KMS-11 (cell line): ENCODE data around the gene ZNF385B.

Source experiments
- H2AFZ ChIP-seq: fragments of 200-600 bp; sonication (generic); 2 replicates; pipeline ENCODE4 v1.6.1; 2016; ENCODE audit warnings: antibody characterized with exemption, mixed run types, low read depth
- H3K27ac ChIP-seq: fragments of 200-600 bp; sonication (generic); 2 replicates; pipeline ENCODE4 v1.6.1; 2016; ENCODE audit warnings: mild to moderate bottlenecking, mixed run types
- H3K27me3 ChIP-seq: fragments of 200-600 bp; sonication (generic); 2 replicates; pipeline ENCODE4 v1.6.1; 2017; ENCODE audit warnings: mild to moderate bottlenecking, low read depth, mixed run types, moderate library complexity; ENCODE audit not compliant: insufficient read depth
- H3K36me3 ChIP-seq: fragments of 200-600 bp; sonication (generic); 2 replicates; pipeline ENCODE4 v1.6.1; 2017; ENCODE audit warnings: mild to moderate bottlenecking, mixed run types; ENCODE audit not compliant: insufficient read depth
- H3K4me1 ChIP-seq: fragments of 200-600 bp; sonication (generic); 2 replicates; pipeline ENCODE4 v1.6.1; 2016; ENCODE audit warnings: mild to moderate bottlenecking, low read depth, mixed run types; ENCODE audit not compliant: poor library complexity, severe bottlenecking
- H3K4me2 ChIP-seq: fragments of 200-600 bp; sonication (generic); 2 replicates; pipeline ENCODE4 v1.7.0; 2016; ENCODE audit warnings: mild to moderate bottlenecking, mixed run types
- H3K4me3 ChIP-seq: fragments of 200-600 bp; sonication (generic); IDR thresholded peaks from 2 replicates; pipeline ENCODE4 v1.6.1; 2017; ENCODE audit warnings: low read depth, low read length, mixed read lengths; ENCODE audit not compliant: insufficient read depth
- H3K79me2 ChIP-seq: fragments of 200-600 bp; sonication (generic); 2 replicates; pipeline ENCODE4 v1.6.1; 2016; ENCODE audit warnings: low read depth, mixed run types; ENCODE audit not compliant: insufficient read depth
- H3K9ac ChIP-seq: fragments of 200-600 bp; sonication (generic); 2 replicates; pipeline ENCODE4 v1.6.1; 2016; ENCODE audit warnings: mild to moderate bottlenecking, mixed run types
- H4K20me1 ChIP-seq: fragments of 200-600 bp; sonication (generic); 2 replicates; pipeline ENCODE4 v1.6.1; 2016; ENCODE audit warnings: mild to moderate bottlenecking, mixed run types; ENCODE audit not compliant: insufficient read depth
- CTCF ChIP-seq: fragments of 200-600 bp; sonication (generic); conservative IDR thresholded peaks from 2 replicates; pipeline ENCODE4 v1.6.1; 2017; ENCODE audit warnings: low read depth, mild to moderate bottlenecking, antibody characterized with exemption, low read length, moderate library complexity, mixed read lengths

The ZNF385B gene

GRCh38 chr2:179438654-179439053, 422.8 kb downstream of the ZNF385B start:
- H4K20me1 ChIP-seq, result no peaks in the 10 kb centered on the region
- no peak overlapping the region for H2AFZ ChIP-seq
- no peak overlapping the region for H3K4me2 ChIP-seq
- no peaks in the 10 kb centered on the region for H3K36me3 ChIP-seq
- H3K9ac ChIP-seq, result no peak overlapping the region
- H3K4me1 ChIP-seq, result no peaks in the 10 kb centered on the region
- H3K27ac ChIP-seq, result no peak overlapping the region
- no peaks in the 10 kb centered on the region for H3K79me2 ChIP-seq
- H3K27me3 ChIP-seq, result no peaks in the 10 kb centered on the region
- no peak for TF ChIP-seq CTCF
- H3K4me3 ChIP-seq, result no peak overlapping the region

GRCh38 chr2:179437430-179437829, 424.0 kb downstream of the ZNF385B start:
- Histone ChIP-seq H3K4me1 (no peaks in the 10 kb centered on the region), H4K20me1 (no peaks in the 10 kb centered on the region), H3K4me2 (no peak overlapping the region), H3K9ac (no peak overlapping the region), H3K79me2 (no peaks in the 10 kb centered on the region), H3K27ac (no peak overlapping the region), H3K27me3 (no peaks in the 10 kb centered on the region), H3K4me3 (no peak overlapping the region), H2AFZ (no peak overlapping the region), H3K36me3 (no peaks in the 10 kb centered on the region)
- TF ChIP-seq CTCF, result no peak

GRCh38 chr2:179435566-179435965, 425.8 kb downstream of the ZNF385B start:
- Histone ChIP-seq H3K27ac (no peak overlapping the region), H3K4me1 (no peaks in the 10 kb centered on the region), H3K4me2 (no peak overlapping the region), H2AFZ (no peak overlapping the region), H3K27me3 (no peaks in the 10 kb centered on the region), H3K9ac (no peak overlapping the region), H3K4me3 (no peak overlapping the region), H3K79me2 (no peaks in the 10 kb centered on the region), H3K36me3 (no peaks in the 10 kb centered on the region), H4K20me1 (no peaks in the 10 kb centered on the region)
- no peak for TF ChIP-seq CTCF

GRCh38 chr2:179435000-179435399, 426.4 kb downstream of the ZNF385B start:
- H3K79me2 ChIP-seq, result no peaks in the 10 kb centered on the region
- no peak overlapping the region for H3K4me2 ChIP-seq
- no peak overlapping the region for H3K9ac ChIP-seq
- no peaks in the 10 kb centered on the region for H3K27me3 ChIP-seq
- H4K20me1 ChIP-seq, result no peaks in the 10 kb centered on the region
- H3K4me1 ChIP-seq, result no peaks in the 10 kb centered on the region
- no peak overlapping the region for H3K4me3 ChIP-seq
- TF ChIP-seq CTCF, result no peak
- no peaks in the 10 kb centered on the region for H3K36me3 ChIP-seq
- no peak overlapping the region for H2AFZ ChIP-seq
- no peak overlapping the region for H3K27ac ChIP-seq

- H3K27me3 ChIP-seq, result no peaks in the 10 kb centered on the region
- no peaks in the 10 kb centered on the region for H4K20me1 ChIP-seq
- no peak overlapping the region for H3K4me3 ChIP-seq
- TF ChIP-seq CTCF, result no peak
- no peak overlapping the region for H3K4me2 ChIP-seq
- H3K9ac ChIP-seq, result no peak overlapping the region
- no peak overlapping the region for H3K27ac ChIP-seq
- no peak overlapping the region for H2AFZ ChIP-seq
- no peaks in the 10 kb centered on the region for H3K36me3 ChIP-seq
- no peaks in the 10 kb centered on the region for H3K79me2 ChIP-seq
- no peaks in the 10 kb centered on the region for H3K4me1 ChIP-seq
These were observed 427.1 kb downstream of the ZNF385B start for GRCh38 chr2:179434357-179434756.
